ENCODE measurements around the gene MATCAP1. TPM values are rescaled to one million over a fixed set of nuclear protein-coding genes. Genes with fewer than 3 reads are reported as not detected.

MATCAP1 gene
- total and polyA plus RNA-seq, 2 of the 13 experiments (the other 11 are each of a cell fraction or from before 2014, with no cell fraction given), result 11.2 to 24.5 TPM

DNA sequence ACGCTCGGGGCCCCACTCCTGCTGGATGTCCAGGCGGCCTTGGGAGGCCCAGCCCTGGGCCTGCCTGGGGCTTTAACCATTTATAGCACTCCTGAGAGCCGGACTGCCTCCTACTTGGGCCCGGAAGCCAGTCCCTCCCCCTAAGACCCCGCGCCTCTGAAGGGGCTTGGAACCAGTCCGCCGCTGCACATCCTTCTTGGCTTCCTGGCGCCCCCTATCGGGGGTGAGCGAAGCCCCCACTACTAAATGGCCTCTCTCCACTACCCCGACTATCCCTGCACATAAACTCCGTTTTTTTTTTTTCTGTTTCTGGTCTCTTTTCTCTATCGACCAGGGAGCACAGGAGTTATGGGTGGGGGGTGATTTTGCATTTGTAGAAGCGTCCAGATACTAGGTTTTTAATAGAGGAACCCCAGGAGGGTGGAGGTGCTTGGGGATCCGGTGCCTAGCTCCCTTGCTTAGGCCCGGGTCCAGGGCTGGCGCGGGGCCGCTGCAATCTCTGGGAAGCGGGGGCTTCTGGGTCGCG, 14.1 kb downstream of the MATCAP1 start:
- Histone ChIP-seq H2AFZ (ENCODE audit: low read length) (peak overlapping the region; percentile 30), H3K9ac (ENCODE audit: insufficient read depth, low read depth, low read length) (peak overlapping the region; percentile 75), H3K9me3 (ENCODE audit: low read length) (no peaks in the 10 kb centered on the region), H3K27ac (ENCODE audit: extremely low read length, insufficient read depth, low read length) (peak overlapping the region; percentile 71), H3K4me1 (ENCODE audit: insufficient read depth, low read length) (peaks cover 68% of the 10 kb centered on the region), H4K20me1 (ENCODE audit: insufficient read depth, low read length) (no peaks in the 10 kb centered on the region), H3K79me2 (ENCODE audit: insufficient read depth, low read length) (no peaks in the 10 kb centered on the region), H3K27me3 (ENCODE audit: control insufficient read depth in 1 of 2, insufficient read depth in 2 of 2, low read length in 2 of 2) (peaks cover 9 to 40% of the 10 kb centered on the region in 2 experiments), H3K4me2 (ENCODE audit: low read depth, low read length) (peak overlapping the region; percentile 99), H3K36me3 (replicated peaks in 1 of 2; ENCODE audit: control insufficient read depth in 1 of 2, insufficient read depth in 2 of 2, low read length in 2 of 2) (no peaks in the 10 kb centered on the region), H3K4me3 (replicated peaks in 1 of 3; ENCODE audit: insufficient read depth in 1 of 3, low read depth in 2 of 3, low read length in 3 of 3) (peak overlapping the region; percentile 65 to 78 (median 67))
- FAIRE-seq (no peak), ATAC-seq (peak; percentile 8), DNase-seq (ENCODE audit: low spot score) (peak; percentile 54)
- intact Hi-C loops (cut with micrococcal nuclease; ENCODE audit: unreplicated experiment), result loop anchor here (1.0 kb wide), 2 partner anchors 14 to 192 kb away; partner anchors contain the start of gene MATCAP1
- ChIA-PET POLR2A (interaction anchor here (1.1 to 3.4 kb wide), 17 partner anchors 10 to 265 kb away, joined by 3 to 54 read pairs (median 5); partner anchors contain the start of genes B3GNT9, CBFB, FBXL8 and HSD11B2), CTCF (ENCODE audit: low intra/inter-chr PET ratio, low total read pairs) (interaction anchor here (1.0 to 1.5 kb wide), 2 partner anchors 10 to 14 kb away, joined by 3 to 4 read pairs; partner anchors contain the start of genes FBXL8, MATCAP1 and TRADD)
- in situ Hi-C loops (cut with HindIII; ENCODE audit: extremely low pct_ligation_motif_present, low pct_unique_long_range_greater_than_20kb), result no loop called here
- BruUV-seq (replicated peaks), result no TSS peak
- WGBS (ENCODE audit: low lambda C conversion rate), result 5% methylated on average over 19 of the region's 24 CpGs
- TF ChIP-seq ZNF543 (CRISPR knock-in tag; IDR thresholded peaks at IDR 0.05) (peak; percentile 56; the same call in 1 of the 2 replicates), U2AF2 (IDR thresholded peaks at IDR 0.05; ENCODE audit: low read depth, low read length) (no peak), ZNF383 (CRISPR knock-in tag; IDR thresholded peaks at IDR 0.05; ENCODE audit: borderline replicate concordance) (0 out of 2 replicates have a peak, but pooled peaks have one; percentile 57), ZNF883 (CRISPR knock-in tag; IDR thresholded peaks at IDR 0.05; ENCODE audit: not compliant biosample characterization) (peak; percentile 18), ZBTB21 (CRISPR knock-in tag; IDR thresholded peaks at IDR 0.05) (0 out of 2 replicates have a peak, but pooled peaks have one; percentile 7), NRL (CRISPR knock-in tag; IDR thresholded peaks at IDR 0.05; ENCODE audit: borderline replicate concordance) (peak; percentile 32; the same call in 1 of the 2 replicates), ZNF547 (CRISPR knock-in tag; IDR thresholded peaks at IDR 0.05) (peak; percentile 59; the same call in 1 of the 2 replicates), SRSF1 (optimal IDR thresholded peaks at IDR 0.05; ENCODE audit: low read depth, low read length) (no peak), MAZ (IDR thresholded peaks at IDR 0.05; ENCODE audit: borderline replicate concordance, low read depth, low read length) (0 out of 2 replicates have a peak, but pooled peaks have one; percentile 36), MAZ (CRISPR knock-in tag; IDR thresholded peaks at IDR 0.05; ENCODE audit: low read depth) (no peak), ZNF570 (CRISPR knock-in tag; IDR thresholded peaks at IDR 0.05; ENCODE audit: borderline replicate concordance) (no peak)
- TF ChIP-seq, protein P1, sequence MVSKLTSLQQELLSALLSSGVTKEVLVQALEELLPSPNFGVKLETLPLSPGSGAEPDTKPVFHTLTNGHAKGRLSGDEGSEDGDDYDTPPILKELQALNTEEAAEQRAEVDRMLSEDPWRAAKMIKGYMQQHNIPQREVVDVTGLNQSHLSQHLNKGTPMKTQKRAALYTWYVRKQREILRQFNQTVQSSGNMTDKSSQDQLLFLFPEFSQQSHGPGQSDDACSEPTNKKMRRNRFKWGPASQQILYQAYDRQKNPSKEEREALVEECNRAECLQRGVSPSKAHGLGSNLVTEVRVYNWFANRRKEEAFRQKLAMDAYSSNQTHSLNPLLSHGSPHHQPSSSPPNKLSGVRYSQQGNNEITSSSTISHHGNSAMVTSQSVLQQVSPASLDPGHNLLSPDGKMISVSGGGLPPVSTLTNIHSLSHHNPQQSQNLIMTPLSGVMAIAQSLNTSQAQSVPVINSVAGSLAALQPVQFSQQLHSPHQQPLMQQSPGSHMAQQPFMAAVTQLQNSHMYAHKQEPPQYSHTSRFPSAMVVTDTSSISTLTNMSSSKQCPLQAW (CRISPR knock-in tag; IDR thresholded peaks at IDR 0.05), result no peak
- TF ChIP-seq, protein P2, sequence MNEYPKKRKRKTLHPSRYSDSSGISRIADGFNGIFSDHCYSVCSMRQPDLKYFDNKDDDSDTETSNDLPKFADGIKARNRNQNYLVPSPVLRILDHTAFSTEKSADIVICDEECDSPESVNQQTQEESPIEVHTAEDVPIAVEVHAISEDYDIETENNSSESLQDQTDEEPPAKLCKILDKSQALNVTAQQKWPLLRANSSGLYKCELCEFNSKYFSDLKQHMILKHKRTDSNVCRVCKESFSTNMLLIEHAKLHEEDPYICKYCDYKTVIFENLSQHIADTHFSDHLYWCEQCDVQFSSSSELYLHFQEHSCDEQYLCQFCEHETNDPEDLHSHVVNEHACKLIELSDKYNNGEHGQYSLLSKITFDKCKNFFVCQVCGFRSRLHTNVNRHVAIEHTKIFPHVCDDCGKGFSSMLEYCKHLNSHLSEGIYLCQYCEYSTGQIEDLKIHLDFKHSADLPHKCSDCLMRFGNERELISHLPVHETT (CRISPR knock-in tag; conservative IDR thresholded peaks at IDR 0.05), result no peak
- TF ChIP-seq, protein P3, sequence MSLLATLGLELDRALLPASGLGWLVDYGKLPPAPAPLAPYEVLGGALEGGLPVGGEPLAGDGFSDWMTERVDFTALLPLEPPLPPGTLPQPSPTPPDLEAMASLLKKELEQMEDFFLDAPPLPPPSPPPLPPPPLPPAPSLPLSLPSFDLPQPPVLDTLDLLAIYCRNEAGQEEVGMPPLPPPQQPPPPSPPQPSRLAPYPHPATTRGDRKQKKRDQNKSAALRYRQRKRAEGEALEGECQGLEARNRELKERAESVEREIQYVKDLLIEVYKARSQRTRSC (CRISPR knock-in tag; IDR thresholded peaks at IDR 0.05; ENCODE audit: low read depth), result 0 out of 2 replicates have a peak, but pooled peaks have one; percentile 61
- TF ChIP-seq, protein P4, sequence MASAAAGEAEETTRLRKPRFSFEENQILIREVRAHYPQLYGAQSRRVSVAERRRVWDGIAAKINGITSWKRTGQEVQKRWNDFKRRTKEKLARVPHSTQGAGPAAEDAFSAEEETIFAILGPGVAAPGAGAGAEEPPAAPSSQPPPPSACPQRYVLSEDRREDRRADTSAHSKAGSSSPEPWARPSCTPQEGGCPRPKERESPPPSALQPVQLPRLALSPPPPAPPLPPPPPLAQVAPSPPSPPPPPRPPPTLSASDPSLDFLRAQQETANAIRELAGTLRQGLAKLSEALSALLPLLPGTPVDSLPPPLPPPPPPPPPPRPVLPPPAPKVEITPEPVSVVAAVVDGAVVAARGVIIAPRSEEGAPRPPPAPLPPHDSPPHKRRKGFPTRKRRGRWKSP (CRISPR knock-in tag; IDR thresholded peaks at IDR 0.05), result peak; percentile 75; the same call in 1 of the 2 replicates
- TF ChIP-seq, protein P5, sequence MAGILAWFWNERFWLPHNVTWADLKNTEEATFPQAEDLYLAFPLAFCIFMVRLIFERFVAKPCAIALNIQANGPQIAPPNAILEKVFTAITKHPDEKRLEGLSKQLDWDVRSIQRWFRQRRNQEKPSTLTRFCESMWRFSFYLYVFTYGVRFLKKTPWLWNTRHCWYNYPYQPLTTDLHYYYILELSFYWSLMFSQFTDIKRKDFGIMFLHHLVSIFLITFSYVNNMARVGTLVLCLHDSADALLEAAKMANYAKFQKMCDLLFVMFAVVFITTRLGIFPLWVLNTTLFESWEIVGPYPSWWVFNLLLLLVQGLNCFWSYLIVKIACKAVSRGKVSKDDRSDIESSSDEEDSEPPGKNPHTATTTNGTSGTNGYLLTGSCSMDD (CRISPR knock-in tag; IDR thresholded peaks at IDR 0.05), result no peak

Data from HepG2 (cell line).